GM10248 (cell line): Measurements from ENCODE around the gene EXOSC2.

Experiments used
- CTCF ChIA-PET: fragments of 300-600 bp; sonication (Branson Sonifier 250); formaldehyde crosslinking; extraction: SDS; loops from one replicate; lab custom pipeline; 2021; ENCODE audit warnings: antibody characterized with exemption; lab: Yijun Ruan, JAX
- POLR2A ChIA-PET: fragments of 350-650 bp; sonication (Branson Sonifier 250); formaldehyde crosslinking; extraction: SDS; loops from one replicate; lab custom pipeline; 2020; ENCODE audit warnings: antibody characterized with exemption; lab: Yijun Ruan, JAX
- DNase-seq: peaks from one replicate; pipeline ENCODE4 v3.0.0; 2012; ENCODE audit errors: extremely low spot score
- CTCF ChIP-seq: IDR thresholded peaks from 2 replicates; pipeline ENCODE4 v1.5.1; 2012; ENCODE audit warnings: mild to moderate bottlenecking, low read depth; ENCODE audit errors: extremely low read depth, missing control alignments, control extremely low read depth

Gene EXOSC2

GRCh38 chr9:130693426-130694191, at the start of gene EXOSC2:
TSS of gene EXOSC2 (plus strand) at chr9:130693780. CDS start at chr9:130693792, 12 bp downstream.
- POLR2A ChIA-PET, result interaction anchor here (0.5 to 1.1 kb wide), 5 partner anchors 10 to 112 kb away, joined by 3 to 5 read pairs (median 4); no protein-coding TSS in a partner anchor
- no peak for TF ChIP-seq CTCF
- DNase-seq, result peak; percentile 99
- CTCF ChIA-PET, result interaction anchor here (0.9 to 3.0 kb wide), 11 partner anchors 8 to 353 kb away, joined by 3 to 28 read pairs (median 4); no protein-coding TSS in a partner anchor

- CTCF ChIA-PET, result interaction anchor here (0.7 kb wide), 1 partner anchor 32 kb away, joined by 4 read pairs; no protein-coding TSS in a partner anchor
- DNase-seq, result no peak
- no peak for TF ChIP-seq CTCF
- POLR2A ChIA-PET, result no interaction called here
Measured at GRCh38 chr9:130651221-130651620, 42.4 kb upstream of the EXOSC2 start.

- ChIA-PET POLR2A (no interaction called here), CTCF (interaction anchor here (0.7 kb wide), 1 partner anchor 31 kb away, joined by 4 read pairs; no protein-coding TSS in a partner anchor)
- TF ChIP-seq CTCF, result no peak
- no peak for DNase-seq
Measured at GRCh38 chr9:130651752-130652151, 41.8 kb upstream of the EXOSC2 start.

GRCh38 chr9:130654879-130655278, 38.7 kb upstream of the EXOSC2 start:
- CTCF ChIA-PET, result no interaction called here
- no peak for DNase-seq
- no peak for TF ChIP-seq CTCF
- POLR2A ChIA-PET, result interaction anchor here (0.5 kb wide), 1 partner anchor 229 kb away, joined by 3 read pairs; no protein-coding TSS in a partner anchor

GRCh38 chr9:130658893-130659698, 34.5 kb upstream of the EXOSC2 start:
- DNase-seq, result no peak
- CTCF ChIA-PET, result no interaction called here
- no peak for TF ChIP-seq CTCF
- POLR2A ChIA-PET, result no interaction called here

GRCh38 chr9:130659699-130660248, 33.8 kb upstream of the EXOSC2 start:
- ChIA-PET POLR2A (no interaction called here), CTCF (no interaction called here)
- no peak for TF ChIP-seq CTCF
- DNase-seq, result no peak
